ENCODE measurements around the gene CDC7. TPM values are rescaled to one million over a fixed set of nuclear protein-coding genes. Genes with fewer than 3 reads are reported as not detected.
"Not testable (repeated sequence)": the region's sequence is repeated elsewhere in the genome, so short reads cannot be mapped to it uniquely, and the experiment has no call there.

The CDC7 gene
- polyA plus RNA-seq, 1 donor from 2014 or later: 34.6 TPM

GRCh38 chr1:91519167-91519566 is 18.5 kb downstream of the CDC7 start:
- H3F3A ChIP-seq (ENCODE audit: insufficient read depth, low read length, poor library complexity, severe bottlenecking); H3K4me2 ChIP-seq (ENCODE audit: low read length); H3K79me2 ChIP-seq (replicated peaks; ENCODE audit: insufficient read depth, low read length); H3K27me3 ChIP-seq (ENCODE audit: insufficient read depth, low read depth, low read length); H3K9me3 ChIP-seq (ENCODE audit: low read length); H3K36me3 ChIP-seq (ENCODE audit: insufficient read depth, low read length); H4K20me1 ChIP-seq (ENCODE audit: insufficient read depth); H3K9me2 ChIP-seq (ENCODE audit: insufficient read depth, low read length); H2AFZ ChIP-seq (ENCODE audit: low read depth, low read length); H3K9ac ChIP-seq (ENCODE audit: low read length); H3K4me3 ChIP-seq (ENCODE audit: low read length); H3K27ac ChIP-seq (ENCODE audit: low read length): not testable (repeated sequence)

DNA sequence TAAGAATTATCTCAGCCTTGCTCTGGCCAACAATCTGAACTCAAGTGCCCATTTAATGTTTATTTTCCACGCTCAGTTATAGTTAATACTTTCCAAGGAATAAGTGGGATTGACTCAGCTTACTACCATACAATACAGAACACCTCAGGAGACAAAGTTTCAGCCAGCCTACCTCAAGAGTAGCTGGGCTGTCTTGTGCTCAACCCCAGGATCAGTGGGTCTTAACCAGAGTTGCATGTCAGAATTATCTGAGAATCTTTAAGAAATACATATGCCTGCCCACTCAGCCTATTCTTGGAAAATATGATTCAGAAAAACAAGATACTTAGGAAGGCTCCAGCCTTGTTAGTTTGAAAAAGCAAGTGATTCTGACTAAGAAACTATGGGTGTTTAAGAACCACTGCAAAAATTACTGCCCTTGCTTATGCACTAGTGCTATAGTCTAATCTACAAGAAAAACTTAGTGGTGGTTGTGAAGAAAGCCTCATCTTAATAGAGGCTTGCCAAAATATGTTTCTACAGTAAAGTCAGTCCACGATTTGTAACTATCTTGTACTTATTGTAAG is 20.4 kb downstream of the CDC7 start:
- H3K4me2 ChIP-seq (ENCODE audit: low read length): no peak overlapping the region
- H3K27me3 ChIP-seq (ENCODE audit: insufficient read depth, low read depth, low read length): no peaks in the 10 kb centered on the region
- no peaks in the 10 kb centered on the region for H3K9me3 ChIP-seq (ENCODE audit: low read length)
- no peaks in the 10 kb centered on the region for H3K9me2 ChIP-seq (ENCODE audit: insufficient read depth, low read length)
- H4K20me1 ChIP-seq (ENCODE audit: insufficient read depth): no peaks in the 10 kb centered on the region
- H2AFZ ChIP-seq (ENCODE audit: low read depth, low read length): no peak overlapping the region
- H3K27ac ChIP-seq (ENCODE audit: low read length): no peak overlapping the region
- H3K36me3 ChIP-seq (ENCODE audit: insufficient read depth, low read length): peaks cover 3% of the 10 kb centered on the region
- no peaks in the 10 kb centered on the region for H3F3A ChIP-seq (ENCODE audit: insufficient read depth, low read length, poor library complexity, severe bottlenecking)
- no peak overlapping the region for H3K9ac ChIP-seq (ENCODE audit: low read length)
- TF ChIP-seq EP300 (conservative IDR thresholded peaks at IDR 0.05; ENCODE audit: poor library complexity, severe bottlenecking) (no peak), EZH2 (IDR thresholded peaks at IDR 0.05; ENCODE audit: borderline replicate concordance, insufficient read depth, low read length, poor library complexity, severe bottlenecking) (no peak), RAD21 (conservative IDR thresholded peaks at IDR 0.05) (no peak), CTCF (IDR thresholded peaks at IDR 0.05; ENCODE audit: poor library complexity, severe bottlenecking) (no peak), SMC3 (conservative IDR thresholded peaks at IDR 0.05; ENCODE audit: poor library complexity) (no peak), MXI1 (conservative IDR thresholded peaks at IDR 0.05; ENCODE audit: poor library complexity, severe bottlenecking) (no peak), POLR2AphosphoS5 (IDR thresholded peaks at IDR 0.05) (no peak), TAF1 (IDR thresholded peaks at IDR 0.05; ENCODE audit: low read depth) (no peak)
- TF ChIP-seq, protein P1, sequence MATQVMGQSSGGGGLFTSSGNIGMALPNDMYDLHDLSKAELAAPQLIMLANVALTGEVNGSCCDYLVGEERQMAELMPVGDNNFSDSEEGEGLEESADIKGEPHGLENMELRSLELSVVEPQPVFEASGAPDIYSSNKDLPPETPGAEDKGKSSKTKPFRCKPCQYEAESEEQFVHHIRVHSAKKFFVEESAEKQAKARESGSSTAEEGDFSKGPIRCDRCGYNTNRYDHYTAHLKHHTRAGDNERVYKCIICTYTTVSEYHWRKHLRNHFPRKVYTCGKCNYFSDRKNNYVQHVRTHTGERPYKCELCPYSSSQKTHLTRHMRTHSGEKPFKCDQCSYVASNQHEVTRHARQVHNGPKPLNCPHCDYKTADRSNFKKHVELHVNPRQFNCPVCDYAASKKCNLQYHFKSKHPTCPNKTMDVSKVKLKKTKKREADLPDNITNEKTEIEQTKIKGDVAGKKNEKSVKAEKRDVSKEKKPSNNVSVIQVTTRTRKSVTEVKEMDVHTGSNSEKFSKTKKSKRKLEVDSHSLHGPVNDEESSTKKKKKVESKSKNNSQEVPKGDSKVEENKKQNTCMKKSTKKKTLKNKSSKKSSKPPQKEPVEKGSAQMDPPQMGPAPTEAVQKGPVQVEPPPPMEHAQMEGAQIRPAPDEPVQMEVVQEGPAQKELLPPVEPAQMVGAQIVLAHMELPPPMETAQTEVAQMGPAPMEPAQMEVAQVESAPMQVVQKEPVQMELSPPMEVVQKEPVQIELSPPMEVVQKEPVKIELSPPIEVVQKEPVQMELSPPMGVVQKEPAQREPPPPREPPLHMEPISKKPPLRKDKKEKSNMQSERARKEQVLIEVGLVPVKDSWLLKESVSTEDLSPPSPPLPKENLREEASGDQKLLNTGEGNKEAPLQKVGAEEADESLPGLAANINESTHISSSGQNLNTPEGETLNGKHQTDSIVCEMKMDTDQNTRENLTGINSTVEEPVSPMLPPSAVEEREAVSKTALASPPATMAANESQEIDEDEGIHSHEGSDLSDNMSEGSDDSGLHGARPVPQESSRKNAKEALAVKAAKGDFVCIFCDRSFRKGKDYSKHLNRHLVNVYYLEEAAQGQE (IDR thresholded peaks at IDR 0.05; ENCODE audit: borderline replicate concordance): no peak
- H3K4me3 ChIP-seq (ENCODE audit: low read length): no peak overlapping the region
- H3K79me2 ChIP-seq (replicated peaks; ENCODE audit: insufficient read depth, low read length): no peaks in the 10 kb centered on the region

DNA sequence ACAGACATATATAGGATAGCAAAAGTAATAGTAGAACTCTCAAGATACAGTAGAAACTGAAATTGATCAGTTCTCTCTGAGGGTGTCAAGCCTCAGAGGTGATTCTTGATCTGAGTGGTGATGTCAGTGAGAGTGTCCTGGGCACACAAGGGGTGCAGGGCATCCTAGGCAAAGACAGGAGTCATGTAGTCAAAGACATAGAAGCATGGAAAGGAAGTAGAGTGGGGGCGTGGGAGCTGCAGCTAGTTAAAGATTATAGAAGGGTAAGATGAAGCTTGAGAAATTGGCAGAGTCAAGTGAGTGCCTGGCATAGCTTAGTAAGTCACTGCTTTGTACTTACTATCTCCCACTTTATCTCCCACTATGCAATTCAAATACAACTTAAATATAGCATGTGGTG is 22.8 kb downstream of the CDC7 start:
- TF ChIP-seq CTCF (IDR thresholded peaks at IDR 0.05; ENCODE audit: poor library complexity, severe bottlenecking) (no peak), RAD21 (conservative IDR thresholded peaks at IDR 0.05) (no peak), MXI1 (conservative IDR thresholded peaks at IDR 0.05; ENCODE audit: poor library complexity, severe bottlenecking) (no peak), EZH2 (IDR thresholded peaks at IDR 0.05; ENCODE audit: borderline replicate concordance, insufficient read depth, low read length, poor library complexity, severe bottlenecking) (no peak), TAF1 (IDR thresholded peaks at IDR 0.05; ENCODE audit: low read depth) (no peak), POLR2AphosphoS5 (IDR thresholded peaks at IDR 0.05) (no peak), EP300 (conservative IDR thresholded peaks at IDR 0.05; ENCODE audit: poor library complexity, severe bottlenecking) (no peak), SMC3 (conservative IDR thresholded peaks at IDR 0.05; ENCODE audit: poor library complexity) (no peak)
- TF ChIP-seq, protein P1 (IDR thresholded peaks at IDR 0.05; ENCODE audit: borderline replicate concordance): no peak
- no peak overlapping the region for H3K4me2 ChIP-seq (ENCODE audit: low read length)
- H2AFZ ChIP-seq (ENCODE audit: low read depth, low read length): no peak overlapping the region
- H3K9me2 ChIP-seq (ENCODE audit: insufficient read depth, low read length): no peaks in the 10 kb centered on the region
- H3K36me3 ChIP-seq (ENCODE audit: insufficient read depth, low read length): peaks cover 3% of the 10 kb centered on the region
- H3K9me3 ChIP-seq (ENCODE audit: low read length): no peaks in the 10 kb centered on the region
- H3K27me3 ChIP-seq (ENCODE audit: insufficient read depth, low read depth, low read length): no peaks in the 10 kb centered on the region
- no peaks in the 10 kb centered on the region for H3F3A ChIP-seq (ENCODE audit: insufficient read depth, low read length, poor library complexity, severe bottlenecking)
- H3K9ac ChIP-seq (ENCODE audit: low read length): no peak overlapping the region
- no peaks in the 10 kb centered on the region for H3K79me2 ChIP-seq (replicated peaks; ENCODE audit: insufficient read depth, low read length)
- H4K20me1 ChIP-seq (ENCODE audit: insufficient read depth): no peaks in the 10 kb centered on the region
- no peak overlapping the region for H3K4me3 ChIP-seq (ENCODE audit: low read length)
- no peak overlapping the region for H3K27ac ChIP-seq (ENCODE audit: low read length)

Data from neural cell (in vitro differentiated cells).